Transverse colon (tissue), 4 donors: ENCODE measurements around the gene CTBP2. TPM values are rescaled to one million over a fixed set of nuclear protein-coding genes. Genes with fewer than 3 reads are reported as not detected.
A peak's percentile ranks its signal among the peaks of the same experiment; 100 is the strongest.

Experiments
- DNase-seq: peaks from one replicate; pipeline ENCODE4 v3.0.0-alpha.2; 2019
- H3K27ac ChIP-seq, 4 donors: fragments of 200-600 bp; sonication (generic); 2 replicates each; pipeline ENCODE4 v1.5.1; 2016 to 2018; ENCODE audit warnings: inconsistent platforms in 4 of 4
- H3K27me3 ChIP-seq: fragments of 200-600 bp; sonication (generic); 2 replicates; pipeline ENCODE4 v1.5.1; 2017; ENCODE audit warnings: inconsistent platforms
- H3K36me3 ChIP-seq, 4 donors: fragments of 200-600 bp; sonication (generic); 2 replicates each; pipeline ENCODE4 v1.5.1; 2017 to 2019; ENCODE audit warnings: inconsistent platforms in 4 of 4
- H3K4me1 ChIP-seq, 4 donors: fragments of 200-600 bp; sonication (generic); 2 replicates each; pipeline ENCODE4 v1.5.1; 2017 to 2020; ENCODE audit warnings: inconsistent platforms in 4 of 4
- H3K4me3 ChIP-seq, 4 donors: fragments of 200-600 bp; sonication (generic); 1 replicate in 1 of 4; 2 replicates in 3 of 4; pipeline versions ENCODE4 v1.5.1 to v1.6.1; 2017 to 2019; ENCODE audit warnings: inconsistent platforms in 4 of 4
- H3K9me3 ChIP-seq, 2 donors: fragments of 200-600 bp; sonication (generic); 2 replicates each; pipeline ENCODE4 v1.5.1; 2017 to 2019; ENCODE audit warnings: inconsistent platforms in 2 of 2
- EP300 ChIP-seq: sonication (generic); formaldehyde crosslinking; IDR thresholded peaks from one replicate; pipeline ENCODE4 v1.6.1; 2017; ENCODE audit warnings: antibody characterized with exemption, low read depth
- POLR2A ChIP-seq: fragments of 450-650 bp; IDR thresholded peaks from one replicate; pipeline ENCODE4 v1.6.1; 2016; ENCODE audit warnings: antibody characterized with exemption, mild to moderate bottlenecking, moderate library complexity
- POLR2AphosphoS5 ChIP-seq, 3 donors: sonication (generic); formaldehyde crosslinking; IDR thresholded peaks; one replicate each; pipeline ENCODE4 v1.6.1; 2016; ENCODE audit warnings: antibody characterized with exemption in 3 of 3
- WGBS, 2 donors: methylation state at CpG; one replicate each; pipeline ENCODE4 v1.1.5; 2018; ENCODE audit warnings: low coverage in 1 of 2; 5-methylcytosine and 5-hydroxymethylcytosine counted together
- in situ Hi-C, 4 donors: fragments of 200-750 bp; cut with MboI; loops; one replicate each; pipeline versions ENCODE4 v1.15.0 to v1.15.1; 2017; ENCODE audit warnings: low sequenced_read_pairs in 3 of 4, low pct_ligation_motif_present in 1 of 4, low pct_unique_long_range_greater_than_20kb in 1 of 4
- intact Hi-C: fragments of 100-400 bp; cut with DNase I; formaldehyde crosslinking; loops from one replicate; pipeline ENCODE4 v1.15.1; 2023; ENCODE audit warnings: low total_unique reads
- total RNA-seq, 4 donors: library from RNA; depleted of rRNA; stranded (reverse); fragments of >200 nt; gene quantifications; one replicate each; pipeline ENCODE4 v1.1.0, GENCODE V29; 2016
- TF ChIP-seq, protein P1 (sequence below), 5 experiments: fragments of 200-600 bp in 3 of 5; fragments of 450-650 bp in 2 of 5; sonication (generic) in 3 of 5; IDR thresholded peaks; 1 replicate in 2 of 5; 2 replicates in 3 of 5; pipeline ENCODE4 v1.5.1; 2016 to 2017; ENCODE audit warnings: antibody characterized with exemption in 5 of 5, inconsistent platforms in 3 of 5, mild to moderate bottlenecking in 2 of 5, moderate library complexity in 1 of 5

Gene CTBP2
- total RNA-seq, 4 donors from 2014 or later: 71.9 to 247 (median 98.4) TPM

DNA sequence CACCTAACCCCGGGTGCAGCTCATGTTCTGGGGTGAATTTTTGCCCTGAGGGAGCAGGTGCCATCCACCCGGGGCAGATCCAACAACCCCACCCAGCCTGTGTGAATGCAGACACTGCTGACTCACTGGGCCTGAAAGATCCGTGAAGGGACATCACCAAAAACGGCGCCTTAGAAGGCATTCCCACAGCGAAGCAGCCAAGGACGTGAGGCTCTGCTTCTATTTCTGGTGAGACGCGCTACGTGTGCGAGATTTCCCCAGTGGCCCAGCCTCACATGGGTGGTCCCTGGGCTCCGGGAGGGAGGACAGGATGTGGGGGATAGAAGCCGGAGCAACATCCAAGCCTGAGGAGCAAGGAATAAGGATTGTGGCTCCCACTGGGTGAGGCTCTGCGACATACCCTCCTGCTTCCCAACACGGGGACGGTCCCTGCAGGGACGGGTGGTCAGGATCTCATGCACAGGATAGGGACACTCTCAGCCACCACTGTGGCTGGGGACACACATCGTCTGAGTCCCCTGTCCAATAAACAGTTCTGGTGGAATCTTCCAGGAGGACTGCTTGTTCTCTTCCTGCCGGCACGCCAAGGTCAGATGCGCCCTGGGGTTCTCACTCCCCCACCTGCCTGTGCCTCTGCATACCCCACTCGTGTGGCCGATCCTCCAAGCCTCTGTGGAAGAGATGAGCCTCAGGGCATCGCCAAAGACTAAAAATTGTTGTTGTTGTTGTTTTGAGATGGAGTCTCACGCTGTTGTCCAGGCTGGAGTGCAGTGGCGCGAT, 148.2 kb downstream of the CTBP2 start:
- no peaks in the 10 kb centered on the region for H3K9me3 ChIP-seq
- TF ChIP-seq, protein P1, sequence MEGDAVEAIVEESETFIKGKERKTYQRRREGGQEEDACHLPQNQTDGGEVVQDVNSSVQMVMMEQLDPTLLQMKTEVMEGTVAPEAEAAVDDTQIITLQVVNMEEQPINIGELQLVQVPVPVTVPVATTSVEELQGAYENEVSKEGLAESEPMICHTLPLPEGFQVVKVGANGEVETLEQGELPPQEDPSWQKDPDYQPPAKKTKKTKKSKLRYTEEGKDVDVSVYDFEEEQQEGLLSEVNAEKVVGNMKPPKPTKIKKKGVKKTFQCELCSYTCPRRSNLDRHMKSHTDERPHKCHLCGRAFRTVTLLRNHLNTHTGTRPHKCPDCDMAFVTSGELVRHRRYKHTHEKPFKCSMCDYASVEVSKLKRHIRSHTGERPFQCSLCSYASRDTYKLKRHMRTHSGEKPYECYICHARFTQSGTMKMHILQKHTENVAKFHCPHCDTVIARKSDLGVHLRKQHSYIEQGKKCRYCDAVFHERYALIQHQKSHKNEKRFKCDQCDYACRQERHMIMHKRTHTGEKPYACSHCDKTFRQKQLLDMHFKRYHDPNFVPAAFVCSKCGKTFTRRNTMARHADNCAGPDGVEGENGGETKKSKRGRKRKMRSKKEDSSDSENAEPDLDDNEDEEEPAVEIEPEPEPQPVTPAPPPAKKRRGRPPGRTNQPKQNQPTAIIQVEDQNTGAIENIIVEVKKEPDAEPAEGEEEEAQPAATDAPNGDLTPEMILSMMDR (IDR thresholded peaks at IDR 0.05): no peak
- TF ChIP-seq POLR2A: no peak
- no peak for TF ChIP-seq EP300
- no peak for TF ChIP-seq POLR2AphosphoS5 (IDR thresholded peaks at IDR 0.05)
- H3K27ac ChIP-seq: peak overlapping the region in 3 of 4 donors; percentile 48 to 61 (median 58)
- peaks cover 0 to 3% (median 0%) of the 10 kb centered on the region in 4 donors for H3K36me3 ChIP-seq
- intact Hi-C loops: no loop called here
- no peak for DNase-seq
- in situ Hi-C loops: no loop called here
- no peak overlapping the region for H3K4me3 ChIP-seq
- WGBS, 2 donors: 71 to 86% methylated on average over 1 to 27 of the region's 27 CpGs
- H3K4me1 ChIP-seq: peaks cover 13 to 90% (median 61%) of the 10 kb centered on the region in 4 donors
- no peaks in the 10 kb centered on the region for H3K27me3 ChIP-seq

DNA sequence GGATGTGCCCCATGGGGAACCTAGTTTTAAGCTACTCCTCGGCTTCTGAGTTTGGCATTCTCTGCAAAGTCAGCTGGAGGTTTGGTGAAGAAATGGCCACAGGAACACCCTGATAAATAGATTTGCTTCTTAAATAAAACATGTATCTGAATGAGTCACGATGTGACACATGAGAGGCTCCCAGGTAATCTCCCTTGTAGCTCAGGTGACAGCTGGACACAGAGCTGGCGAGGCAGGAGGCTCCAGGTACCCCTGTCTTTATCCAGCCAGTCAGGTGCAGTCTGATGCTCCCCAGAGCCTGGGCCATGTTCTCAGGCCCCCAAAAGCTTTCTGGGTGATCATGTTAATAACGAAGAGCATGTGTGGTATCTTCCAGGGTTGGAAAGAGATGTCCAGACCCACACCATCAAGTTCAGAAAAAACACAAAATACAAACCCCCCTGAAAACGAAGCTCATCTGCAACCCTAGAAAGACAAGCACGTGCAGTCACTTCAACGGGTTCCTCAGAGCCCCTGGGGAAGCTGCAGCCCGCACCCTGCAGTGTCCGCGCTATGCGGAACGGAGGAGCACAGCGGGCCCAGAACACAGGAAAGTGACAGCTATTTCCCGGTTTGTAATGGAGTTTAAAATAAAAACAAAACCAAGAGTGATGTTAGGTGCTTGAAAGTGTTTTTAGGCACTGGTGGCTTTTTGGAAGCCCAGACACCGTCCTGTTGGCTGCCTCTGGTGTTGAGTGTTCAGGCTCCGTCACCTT, 149.0 kb downstream of the CTBP2 start:
- 78 to 84% methylated on average over 4 to 16 of the region's 16 CpGs for WGBS, 2 donors
- peaks cover 0 to 3% (median 0%) of the 10 kb centered on the region in 4 donors for H3K36me3 ChIP-seq

DNA sequence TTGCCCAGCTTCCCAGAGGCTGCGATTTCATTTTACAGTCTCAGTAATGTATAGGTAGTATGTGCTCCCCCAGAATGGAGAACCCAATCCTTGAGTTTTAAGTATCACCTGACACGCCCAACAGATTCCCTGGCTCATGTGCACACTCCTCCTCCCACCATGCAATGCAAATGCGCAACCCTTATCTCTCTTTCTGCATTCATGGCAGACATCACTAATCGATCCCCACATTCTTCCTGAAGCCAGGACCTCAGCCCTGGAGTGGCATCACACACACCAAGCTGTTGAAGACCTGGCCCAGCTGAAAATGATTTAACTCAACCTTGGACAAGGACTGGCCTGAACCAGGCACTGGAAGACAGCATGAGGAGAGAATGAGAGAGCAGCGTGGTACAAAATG, 150.0 kb downstream of the CTBP2 start:
- Histone ChIP-seq H3K27me3 (no peaks in the 10 kb centered on the region), H3K4me3 (no peak overlapping the region), H3K36me3 (peaks cover 0 to 3% (median 0%) of the 10 kb centered on the region in 4 donors), H3K4me1 (peaks cover 13 to 76% (median 52%) of the 10 kb centered on the region in 4 donors), H3K27ac (peak overlapping the region in 3 of 4 donors; percentile 9 to 78 (median 76)), H3K9me3 (no peaks in the 10 kb centered on the region)
- in situ Hi-C loops (no loop called here), intact Hi-C loops (no loop called here)
- TF ChIP-seq POLR2A (no peak), POLR2AphosphoS5 (IDR thresholded peaks at IDR 0.05) (no peak)
- TF ChIP-seq, protein P1 (IDR thresholded peaks at IDR 0.05): no peak
- no peak for DNase-seq
- 89 to 93% methylated on average over 5 of the region's 5 CpGs for WGBS, 2 donors

More for the DNA sequence above, 149.0 kb downstream of the CTBP2 start:
- no peak for DNase-seq
- TF ChIP-seq POLR2AphosphoS5 (IDR thresholded peaks at IDR 0.05): no peak
- no peak for TF ChIP-seq POLR2A
- TF ChIP-seq, protein P1 (IDR thresholded peaks at IDR 0.05): no peak
- TF ChIP-seq EP300: no peak
- Histone ChIP-seq H3K27me3 (no peaks in the 10 kb centered on the region), H3K27ac (peak overlapping the region in 2 of 4 donors; percentile 9 to 78), H3K4me3 (no peak overlapping the region), H3K4me1 (peaks cover 13 to 86% (median 62%) of the 10 kb centered on the region in 4 donors), H3K9me3 (no peaks in the 10 kb centered on the region)
- in situ Hi-C loops (no loop called here), intact Hi-C loops (no loop called here)

DNA sequence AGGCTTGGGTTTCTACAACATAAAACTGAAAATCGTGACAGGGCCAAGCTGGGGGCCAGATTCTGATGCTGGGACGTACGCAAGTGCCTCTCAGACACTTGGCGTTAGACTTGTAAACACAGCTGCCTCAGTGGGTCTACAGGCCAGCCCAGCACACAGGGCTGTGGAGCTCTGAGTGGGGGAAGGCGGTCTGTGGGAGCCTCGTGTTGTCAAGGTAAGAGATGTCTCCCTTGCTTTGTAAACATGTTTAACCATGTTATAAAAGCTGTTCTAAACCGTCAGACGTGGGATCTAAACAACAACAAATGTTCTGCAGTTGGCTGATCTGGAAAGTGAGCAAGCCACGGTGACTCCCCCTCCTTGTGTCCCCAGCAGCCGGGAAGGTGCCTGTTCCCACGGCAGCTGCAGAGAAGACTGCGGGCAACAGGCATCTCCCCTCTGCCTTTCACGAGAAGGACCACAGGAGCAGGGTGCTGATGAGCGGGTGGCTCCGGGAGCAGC, 150.7 kb downstream of the CTBP2 start:
- H3K27me3 ChIP-seq: no peaks in the 10 kb centered on the region
- TF ChIP-seq EP300 (no peak), POLR2AphosphoS5 (IDR thresholded peaks at IDR 0.05) (peak in 1 of 3 donors; percentile 3)
- peaks cover 13 to 70% (median 47%) of the 10 kb centered on the region in 4 donors for H3K4me1 ChIP-seq
- H3K4me3 ChIP-seq: no peak overlapping the region
- no peaks in the 10 kb centered on the region for H3K9me3 ChIP-seq
- H3K27ac ChIP-seq: peak overlapping the region; percentile 76 to 78 (median 77)
- WGBS, 2 donors: 64 to 90% methylated on average over 8 to 15 of the region's 15 CpGs
- peaks cover 0 to 3% (median 0%) of the 10 kb centered on the region in 4 donors for H3K36me3 ChIP-seq
- intact Hi-C loops: no loop called here
- in situ Hi-C loops: no loop called here
- no peak for DNase-seq
